Mesenchymal stem cell (in vitro differentiated cells and primary cell): Measurements from ENCODE around the gene GPR39.

ENCODE experiments used
- DNase-seq: peaks from one replicate; pipeline ENCODE4 v3.0.0-alpha.2; 2013
- H2AFZ ChIP-seq: one replicate; pipeline ENCODE4 v1.6.1; 2013; ENCODE audit warnings: low read depth, mild to moderate bottlenecking, control low read depth, inconsistent platforms, low read length, moderate library complexity
- H2AK5ac ChIP-seq: 2 replicates; pipeline ENCODE4 v1.6.1; 2013; ENCODE audit warnings: low read length, moderate library complexity, mild to moderate bottlenecking, inconsistent platforms; ENCODE audit not compliant: severe bottlenecking
- H2BK120ac ChIP-seq: one replicate; pipeline ENCODE4 v1.6.1; 2013; ENCODE audit warnings: low read depth, mild to moderate bottlenecking, inconsistent platforms, low read length, moderate library complexity
- H2BK12ac ChIP-seq, 2 experiments: one replicate each; pipeline ENCODE4 v1.6.1; 2013; ENCODE audit warnings: inconsistent platforms in 2 of 2, low read length in 2 of 2, mild to moderate bottlenecking in 2 of 2, moderate library complexity in 2 of 2, control low read depth in 1 of 2
- H2BK15ac ChIP-seq: one replicate; pipeline ENCODE4 v1.6.1; 2013; ENCODE audit warnings: mild to moderate bottlenecking, low read depth, inconsistent platforms; ENCODE audit not compliant: poor library complexity, severe bottlenecking
- H2BK5ac ChIP-seq: 2 replicates; pipeline ENCODE4 v1.6.1; 2013; ENCODE audit warnings: low read depth, mild to moderate bottlenecking, low read length, control low read depth, inconsistent platforms; ENCODE audit not compliant: poor library complexity, severe bottlenecking
- H3K14ac ChIP-seq, 2 experiments: one replicate each; pipeline ENCODE4 v1.6.1; 2013; ENCODE audit warnings: inconsistent platforms in 2 of 2, low read length in 2 of 2, control low read depth in 1 of 2, mild to moderate bottlenecking in 1 of 2, moderate library complexity in 1 of 2
- H3K18ac ChIP-seq, 2 experiments: one replicate each; pipeline ENCODE4 v1.6.1; 2013; ENCODE audit warnings: inconsistent platforms in 2 of 2, low read length in 2 of 2, control low read depth in 1 of 2, low read depth in 1 of 2, mild to moderate bottlenecking in 1 of 2
- H3K23ac ChIP-seq, 2 experiments: one replicate each; pipeline ENCODE4 v1.6.1; 2013; ENCODE audit warnings: inconsistent platforms in 2 of 2, low read length in 2 of 2, mild to moderate bottlenecking in 2 of 2, moderate library complexity in 2 of 2, control low read depth in 1 of 2
- H3K27ac ChIP-seq: 2 replicates; pipeline ENCODE4 v1.5.1; 2013; ENCODE audit warnings: mild to moderate bottlenecking, moderate library complexity, low read length, control low read depth, inconsistent platforms; ENCODE audit not compliant: poor library complexity, severe bottlenecking
- H3K27me3 ChIP-seq, 2 experiments: 2 replicates each; pipeline versions ENCODE4 v1.6.1 to v1.7.0; 2013; ENCODE audit warnings: low read length in 2 of 2, mild to moderate bottlenecking in 2 of 2, moderate library complexity in 2 of 2, control low read depth in 1 of 2, inconsistent platforms in 1 of 2; ENCODE audit not compliant: control insufficient read depth in 1 of 2, insufficient read depth in 1 of 2
- H3K36me3 ChIP-seq, 2 experiments: 2 replicates each; pipeline versions ENCODE4 v1.6.1 to v1.7.0; 2013; ENCODE audit warnings: low read length in 2 of 2, control low read depth in 1 of 2, inconsistent platforms in 1 of 2, low read depth in 1 of 2, mild to moderate bottlenecking in 1 of 2; ENCODE audit not compliant: insufficient read depth in 2 of 2, control insufficient read depth in 1 of 2
- H3K4ac ChIP-seq, 2 experiments: one replicate each; pipeline ENCODE4 v1.6.1; 2013; ENCODE audit warnings: inconsistent platforms in 2 of 2, low read length in 2 of 2, mild to moderate bottlenecking in 2 of 2, moderate library complexity in 2 of 2, control low read depth in 1 of 2, low read depth in 1 of 2
- H3K4me1 ChIP-seq: 2 replicates; pipeline ENCODE4 v1.6.1; 2013; ENCODE audit warnings: low read depth, low read length, control low read depth; ENCODE audit not compliant: control insufficient read depth, insufficient read depth
- H3K4me2 ChIP-seq: 2 replicates; pipeline ENCODE4 v1.6.1; 2013; ENCODE audit warnings: low read length, mild to moderate bottlenecking, inconsistent platforms; ENCODE audit not compliant: poor library complexity, severe bottlenecking
- H3K4me3 ChIP-seq, 2 experiments: 2 replicates each; pipeline versions ENCODE4 v1.5.1 to v1.7.0; 2013; ENCODE audit warnings: low read length in 2 of 2, mild to moderate bottlenecking in 2 of 2, control low read depth in 1 of 2, low read depth in 1 of 2; ENCODE audit not compliant: insufficient read depth in 1 of 2
- H3K79me1 ChIP-seq: replicated peaks from 2 replicates; pipeline ENCODE4 v1.6.1; 2013; ENCODE audit warnings: mild to moderate bottlenecking, control low read depth, low read length, inconsistent platforms; ENCODE audit not compliant: poor library complexity, severe bottlenecking
- H3K9ac ChIP-seq: 2 replicates; pipeline ENCODE4 v1.7.0; 2013; ENCODE audit warnings: mild to moderate bottlenecking, low read length, moderate library complexity
- H3K9me3 ChIP-seq: 2 replicates; pipeline ENCODE4 v1.7.0; 2013; ENCODE audit warnings: mild to moderate bottlenecking, low read length; ENCODE audit not compliant: control insufficient read depth
- H4K8ac ChIP-seq: one replicate; pipeline ENCODE4 v1.6.1; 2013; ENCODE audit warnings: inconsistent platforms, mild to moderate bottlenecking, low read length, moderate library complexity
- H4K91ac ChIP-seq: one replicate; pipeline ENCODE4 v1.6.1; 2013; ENCODE audit warnings: mild to moderate bottlenecking, low read length, inconsistent platforms
- WGBS: methylation state at CpG from one replicate; pipeline ENCODE4 v1.1.7; 2013; ENCODE audit warnings: mixed read lengths; 5-methylcytosine and 5-hydroxymethylcytosine counted together

Gene GPR39

GRCh38 chr2:132621131-132621875, 204.7 kb downstream of the GPR39 start:
- peaks cover 0 to 4% of the 10 kb centered on the region in 2 experiments for H3K36me3 ChIP-seq
- 94% methylated on average over 8 of the region's 8 CpGs for WGBS

GRCh38 chr2:132623096-132623839, 206.7 kb downstream of the GPR39 start:
- WGBS: 84% methylated on average over 8 of the region's 9 CpGs
- Histone ChIP-seq H3K23ac (no peak overlapping the region), H2AFZ (no peak overlapping the region), H3K18ac (no peak overlapping the region), H3K9me3 (no peaks in the 10 kb centered on the region), H2BK15ac (no peak overlapping the region), H3K27ac (no peak overlapping the region), H2BK120ac (no peak overlapping the region), H3K4me2 (no peak overlapping the region), H4K8ac (no peak overlapping the region), H3K79me1 (peaks cover 24% of the 10 kb centered on the region), H3K36me3 (peaks cover 0 to 4% of the 10 kb centered on the region in 2 experiments), H3K27me3 (no peaks in the 10 kb centered on the region), H3K14ac (no peak overlapping the region), H2BK5ac (no peak overlapping the region), H3K4me3 (no peak overlapping the region), H3K9ac (peak overlapping the region; percentile 81), H3K4me1 (peaks cover 5% of the 10 kb centered on the region), H2BK12ac (no peak overlapping the region), H4K91ac (no peak overlapping the region), H3K4ac (no peak overlapping the region), H2AK5ac (no peak overlapping the region)
- peak; percentile 33 for DNase-seq

More at GRCh38 chr2:132621131-132621875, 204.7 kb downstream of the GPR39 start:
- Histone ChIP-seq H3K23ac (no peak overlapping the region), H3K4me2 (no peak overlapping the region), H3K9ac (no peak overlapping the region), H2AFZ (no peak overlapping the region), H3K27me3 (no peaks in the 10 kb centered on the region), H2BK15ac (peak overlapping the region; percentile 8), H3K4ac (no peak overlapping the region), H3K79me1 (peaks cover 20% of the 10 kb centered on the region), H3K4me3 (no peak overlapping the region), H3K18ac (no peak overlapping the region), H3K4me1 (peaks cover 1% of the 10 kb centered on the region), H3K27ac (no peak overlapping the region), H2BK120ac (no peak overlapping the region), H4K91ac (no peak overlapping the region), H4K8ac (no peak overlapping the region), H3K9me3 (no peaks in the 10 kb centered on the region), H2BK12ac (no peak overlapping the region), H2BK5ac (no peak overlapping the region), H2AK5ac (no peak overlapping the region), H3K14ac (no peak overlapping the region)
- no peak for DNase-seq

GRCh38 chr2:132627536-132627935, 210.9 kb downstream of the GPR39 start:
- no peak overlapping the region for H4K91ac ChIP-seq
- no peak overlapping the region for H3K4me2 ChIP-seq
- H3K27me3 ChIP-seq: no peaks in the 10 kb centered on the region
- no peak overlapping the region for H4K8ac ChIP-seq
- no peak overlapping the region for H3K18ac ChIP-seq
- no peak overlapping the region for H2BK12ac ChIP-seq
- H2BK5ac ChIP-seq: no peak overlapping the region
- H2AK5ac ChIP-seq: no peak overlapping the region
- no peak for DNase-seq
- 100% methylated on average over 2 of the region's 3 CpGs for WGBS
- H2AFZ ChIP-seq: no peak overlapping the region
- no peak overlapping the region for H3K27ac ChIP-seq
- H3K9me3 ChIP-seq: no peaks in the 10 kb centered on the region
- no peak overlapping the region for H2BK15ac ChIP-seq
- no peak overlapping the region for H3K14ac ChIP-seq
- peaks cover 7% of the 10 kb centered on the region for H3K79me1 ChIP-seq
- H3K4me1 ChIP-seq: peaks cover 7% of the 10 kb centered on the region
- no peak overlapping the region for H3K4me3 ChIP-seq
- H3K36me3 ChIP-seq: no peaks in the 10 kb centered on the region
- no peak overlapping the region for H2BK120ac ChIP-seq
- no peak overlapping the region for H3K9ac ChIP-seq
- H3K4ac ChIP-seq: no peak overlapping the region
- no peak overlapping the region for H3K23ac ChIP-seq

GRCh38 chr2:132632000-132632649, 215.5 kb downstream of the GPR39 start:
- H3K36me3 ChIP-seq: no peaks in the 10 kb centered on the region
- no peak overlapping the region for H2AFZ ChIP-seq
- H2BK5ac ChIP-seq: no peak overlapping the region
- H2BK12ac ChIP-seq: no peak overlapping the region
- peak; percentile 24 for DNase-seq
- H3K4me2 ChIP-seq: no peak overlapping the region
- peaks cover 13% of the 10 kb centered on the region for H3K4me1 ChIP-seq
- no peak overlapping the region for H4K8ac ChIP-seq
- H3K4ac ChIP-seq: no peak overlapping the region
- no peak overlapping the region for H3K14ac ChIP-seq
- no peak overlapping the region for H3K18ac ChIP-seq
- peak overlapping the region in 1 of 2 experiments; percentile 14 for H3K4me3 ChIP-seq
- no peak overlapping the region for H4K91ac ChIP-seq
- H2BK15ac ChIP-seq: no peak overlapping the region
- H2BK120ac ChIP-seq: no peak overlapping the region
- peak overlapping the region; percentile 45 for H3K9ac ChIP-seq
- no peak overlapping the region for H2AK5ac ChIP-seq
- H3K9me3 ChIP-seq: no peaks in the 10 kb centered on the region
- H3K27me3 ChIP-seq: no peaks in the 10 kb centered on the region
- H3K27ac ChIP-seq: peak overlapping the region; percentile 16
- 34% methylated on average over 6 of the region's 6 CpGs for WGBS
- H3K23ac ChIP-seq: no peak overlapping the region
- H3K79me1 ChIP-seq: peaks cover 24% of the 10 kb centered on the region
